Lung (tissue), 12 donors: ENCODE measurements around the gene BEST1. TPM values are rescaled to one million over a fixed set of nuclear protein-coding genes. Genes with fewer than 3 reads are reported as not detected.
A peak's percentile ranks its signal among the peaks of the same experiment; 100 is the strongest.

Experiments used
- ATAC-seq: fragments of 200-7000 bp; cut with Tn5 transposase; one replicate; pipeline ENCODE4 v1.9.1; 2020; ENCODE audit warnings: moderate number of reproducible peaks; ENCODE audit not compliant: insufficient read depth, low FRiP score
- DNase-seq, 3 donors: peaks; one replicate each; pipeline ENCODE4 v3.0.0-alpha.2; 2013 to 2017
- H3K27ac ChIP-seq, 2 donors: one replicate each; pipeline ENCODE4 v1.5.1; 2013; ENCODE audit warnings: mild to moderate bottlenecking in 2 of 2, moderate library complexity in 2 of 2, control low read depth in 1 of 2, inconsistent platforms in 1 of 2, low read depth in 1 of 2, low read length in 1 of 2
- H3K27me3 ChIP-seq, 3 donors: one replicate each; pipeline ENCODE4 v1.5.1; 2013; ENCODE audit warnings: low read length in 2 of 3; ENCODE audit not compliant: control insufficient read depth in 3 of 3, insufficient read depth in 3 of 3
- H3K36me3 ChIP-seq, 4 donors: one replicate each; pipeline ENCODE4 v1.5.1; 2013; ENCODE audit warnings: low read length in 4 of 4, mild to moderate bottlenecking in 1 of 4, moderate library complexity in 1 of 4; ENCODE audit not compliant: control insufficient read depth in 4 of 4, insufficient read depth in 4 of 4
- H3K4me1 ChIP-seq, 5 donors: one replicate each; pipeline ENCODE4 v1.5.1; 2013; ENCODE audit warnings: low read length in 5 of 5, mild to moderate bottlenecking in 2 of 5, moderate library complexity in 1 of 5; ENCODE audit not compliant: control insufficient read depth in 5 of 5, insufficient read depth in 5 of 5
- H3K4me3 ChIP-seq: one replicate; pipeline ENCODE4 v1.5.1; 2013; ENCODE audit warnings: mild to moderate bottlenecking, control low read depth, moderate library complexity
- H3K9ac ChIP-seq, 2 donors: one replicate each; pipeline ENCODE4 v1.5.1; 2013; ENCODE audit warnings: low read length in 2 of 2, control low read depth in 1 of 2; ENCODE audit not compliant: insufficient read depth in 1 of 2
- H3K9me3 ChIP-seq, 4 donors: one replicate each; pipeline ENCODE4 v1.5.1; 2013; ENCODE audit warnings: low read length in 3 of 4, mild to moderate bottlenecking in 1 of 4, moderate library complexity in 1 of 4; ENCODE audit not compliant: control insufficient read depth in 4 of 4, insufficient read depth in 3 of 4
- CTCF ChIP-seq: IDR thresholded peaks from 2 replicates; pipeline ENCODE4 v1.5.1; 2012; ENCODE audit warnings: mild to moderate bottlenecking; ENCODE audit errors: control extremely low read depth, extremely low read depth
- WGBS, 2 donors: extraction: QIAGEN DNeasy Blood & Tissue Kit; methylation state at CpG; one replicate each; pipeline ENCODE4 v1.1.7; 2013; 5-methylcytosine and 5-hydroxymethylcytosine counted together
- polyA plus RNA-seq, 2 donors: library from polyadenylated mRNA; stranded (reverse); fragments of 200-250 nt; gene quantifications; one replicate each; pipeline ENCODE4 v1.2.1, GENCODE V29; 2013
- total RNA-seq, 2 donors: library from RNA; depleted of rRNA in 1 of 2; stranded (reverse); fragments of >200 nt in 1 of 2; gene quantifications; one replicate each; pipeline ENCODE4 v1.2.1, GENCODE V29; 2014 to 2021
- donor health status: control.
- donor health status: control.
- donor health status: Bipolar disorder and iron deficiency.
- donor health status: healthy.
- donor health status: DM: yes; HTN: yes; CAD: no.

BEST1 gene
- total and polyA plus RNA-seq, 4 donors: 4.9 to 27.3 (median 11.3) TPM

DNA sequence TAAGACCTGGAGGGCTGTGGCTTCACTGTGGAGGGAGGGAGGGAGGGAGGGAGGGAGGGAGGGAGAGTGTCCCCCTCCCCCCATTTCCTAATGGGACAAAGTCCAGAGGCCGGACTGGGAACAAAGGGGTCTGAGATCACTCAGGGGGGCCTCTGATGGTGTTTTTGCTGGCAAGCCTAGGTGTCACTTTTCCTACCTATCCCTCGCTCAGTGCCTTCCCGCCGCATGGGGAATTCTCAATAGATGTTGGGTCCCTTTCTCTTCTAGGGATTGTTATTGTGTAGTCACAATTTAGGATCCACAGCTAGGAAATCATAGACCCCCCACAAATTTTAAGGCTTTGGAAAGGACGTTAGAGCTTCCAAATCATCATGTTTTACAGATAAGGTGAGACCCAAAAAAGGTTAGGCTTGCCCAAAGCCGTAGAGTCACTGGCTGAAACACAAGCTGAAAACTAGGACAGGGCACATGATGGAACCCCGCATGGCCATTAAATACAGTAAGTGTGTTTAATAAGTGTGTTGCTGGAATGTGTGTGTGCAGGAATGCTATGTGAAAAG, 22.0 kb downstream of the BEST1 start:
- no peaks in the 10 kb centered on the region for H3K9me3 ChIP-seq
- WGBS, 2 donors: 33 to 45% methylated on average over 7 of the region's 7 CpGs
- H3K27me3 ChIP-seq: no peaks in the 10 kb centered on the region
- peaks cover 24 to 49% (median 39%) of the 10 kb centered on the region in 5 donors for H3K4me1 ChIP-seq
- H3K9ac ChIP-seq: peak overlapping the region in 1 of 2 donors; percentile 20
- H3K27ac ChIP-seq: peak overlapping the region; percentile 93 to 94
- ATAC-seq: no peak
- H3K4me3 ChIP-seq: no peak overlapping the region
- DNase-seq: no peak
- no peak for TF ChIP-seq CTCF
- H3K36me3 ChIP-seq: no peaks in the 10 kb centered on the region

DNA sequence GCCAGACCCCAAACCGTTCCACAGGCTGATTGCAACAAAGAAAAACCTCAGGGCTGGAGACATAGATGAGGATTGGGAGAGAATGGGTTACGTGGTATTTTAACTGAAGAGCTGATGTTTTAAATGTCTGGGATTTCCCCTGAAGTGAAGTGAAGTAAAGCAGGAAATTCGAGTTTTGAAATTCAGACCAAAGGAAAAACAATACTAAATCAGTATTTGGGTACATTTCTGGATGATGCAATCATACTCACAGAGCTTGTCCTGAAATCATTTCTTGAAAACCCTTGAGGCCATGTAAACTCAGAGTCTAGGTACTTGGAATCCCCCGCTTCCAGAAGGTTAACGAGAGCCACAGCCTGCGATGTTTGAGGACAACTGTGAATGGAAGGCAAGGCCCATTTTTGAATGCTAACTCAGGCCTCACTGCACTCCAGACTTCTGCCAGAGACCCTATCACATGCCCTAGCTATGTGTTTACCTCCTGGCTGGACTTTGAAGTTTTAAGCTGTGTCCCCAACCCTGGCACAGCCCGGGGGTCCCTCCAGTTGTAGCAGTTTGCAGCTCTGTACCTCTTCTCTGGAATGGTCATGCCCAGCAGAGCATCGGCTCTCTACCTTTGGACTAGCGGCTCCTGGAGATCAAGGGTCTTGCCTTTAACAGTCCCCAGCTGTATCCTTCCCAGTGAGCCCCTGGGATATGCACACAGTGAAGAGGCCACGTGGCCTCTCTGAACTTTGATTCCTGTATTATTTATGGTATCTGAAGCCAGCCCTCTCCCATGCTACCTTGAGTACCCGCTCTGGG, 22.7 kb downstream of the BEST1 start:
- H3K9ac ChIP-seq: peak overlapping the region; percentile 8 to 20
- TF ChIP-seq CTCF: no peak
- peak overlapping the region; percentile 93 to 94 for H3K27ac ChIP-seq
- H3K27me3 ChIP-seq: no peaks in the 10 kb centered on the region
- DNase-seq (peak; percentile 40 to 89 (median 81)), ATAC-seq (peak; percentile 8)
- WGBS, 2 donors: 41 to 48% methylated on average over 11 of the region's 11 CpGs
- peaks cover 24 to 49% (median 39%) of the 10 kb centered on the region in 5 donors for H3K4me1 ChIP-seq
- H3K9me3 ChIP-seq: no peaks in the 10 kb centered on the region
- H3K36me3 ChIP-seq: no peaks in the 10 kb centered on the region
- H3K4me3 ChIP-seq: no peak overlapping the region

- no peak overlapping the region for H3K4me3 ChIP-seq
- H3K27me3 ChIP-seq: no peaks in the 10 kb centered on the region
- no peaks in the 10 kb centered on the region for H3K36me3 ChIP-seq
- peaks cover 24 to 49% (median 35%) of the 10 kb centered on the region in 5 donors for H3K4me1 ChIP-seq
- DNase-seq: peak in 1 of 3 donors; percentile 35
- H3K9ac ChIP-seq: peak overlapping the region; percentile 8 to 74
- no peak for TF ChIP-seq CTCF
- WGBS, 2 donors: 69 to 83% methylated on average over 10 of the region's 10 CpGs
- no peaks in the 10 kb centered on the region for H3K9me3 ChIP-seq
- peak overlapping the region; percentile 85 to 94 for H3K27ac ChIP-seq
- ATAC-seq: no peak
Observed at GRCh38 chr11:61973476-61974162, 23.5 kb downstream of the BEST1 start.
